ENCODE measurements around the gene GDF2.

GDF2 gene

GRCh38 chr10:47322300-47323061, at the start of gene GDF2:
TSS of gene GDF2 (plus strand) at chr10:47322454. CDS start at chr10:47322669, 215 bp downstream.
- no peak for DNase-seq

- no peak for DNase-seq
Measured at GRCh38 chr10:47276071-47276470, 46.2 kb upstream of the GDF2 start.

- DNase-seq = no peak
Measured at GRCh38 chr10:47276576-47277351, 45.5 kb upstream of the GDF2 start.

DNA sequence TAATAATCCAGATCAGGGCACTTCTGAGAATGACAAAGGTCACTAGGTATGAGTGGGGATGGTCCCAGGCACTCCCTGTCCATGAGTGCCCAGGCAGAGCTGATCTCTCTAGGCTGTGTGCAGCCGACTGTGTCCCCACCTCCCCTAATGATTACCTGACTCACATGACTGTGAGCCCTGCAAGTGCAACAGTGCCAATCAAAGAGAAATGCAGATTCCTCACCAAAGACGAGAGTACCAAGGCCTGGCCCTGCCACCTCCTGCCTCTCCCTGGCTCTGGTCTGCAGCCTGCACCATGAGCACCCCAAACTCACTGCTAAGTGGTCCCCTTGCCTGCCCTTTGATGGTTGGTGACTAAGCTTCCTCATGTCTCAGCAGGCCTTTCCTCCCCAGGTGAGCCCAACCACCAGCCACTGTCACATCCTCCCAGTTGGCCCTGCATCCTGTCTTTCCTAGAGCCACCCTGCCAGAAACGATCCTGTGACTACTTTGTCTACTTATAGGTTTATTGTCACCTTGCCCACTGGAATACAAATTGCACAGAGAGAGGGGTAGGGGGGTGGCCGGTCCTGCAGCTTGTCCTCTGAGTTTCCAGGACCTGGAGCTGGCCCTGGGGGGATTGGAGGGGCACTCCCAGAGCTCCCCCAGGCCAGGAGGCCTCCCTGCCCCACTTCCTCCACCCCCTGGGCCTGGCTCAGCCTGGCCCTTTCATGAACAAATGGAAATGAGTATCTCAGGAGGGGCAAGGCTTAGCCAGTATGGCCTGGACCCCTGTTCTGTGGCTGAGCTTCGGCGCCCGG, 44.7 kb upstream of the GDF2 start:
- no peak for DNase-seq

- no peak for DNase-seq
Measured at GRCh38 chr10:47278152-47278473, 44.1 kb upstream of the GDF2 start.

- no peak for DNase-seq
Measured at GRCh38 chr10:47278720-47279119, 43.5 kb upstream of the GDF2 start.

DNA sequence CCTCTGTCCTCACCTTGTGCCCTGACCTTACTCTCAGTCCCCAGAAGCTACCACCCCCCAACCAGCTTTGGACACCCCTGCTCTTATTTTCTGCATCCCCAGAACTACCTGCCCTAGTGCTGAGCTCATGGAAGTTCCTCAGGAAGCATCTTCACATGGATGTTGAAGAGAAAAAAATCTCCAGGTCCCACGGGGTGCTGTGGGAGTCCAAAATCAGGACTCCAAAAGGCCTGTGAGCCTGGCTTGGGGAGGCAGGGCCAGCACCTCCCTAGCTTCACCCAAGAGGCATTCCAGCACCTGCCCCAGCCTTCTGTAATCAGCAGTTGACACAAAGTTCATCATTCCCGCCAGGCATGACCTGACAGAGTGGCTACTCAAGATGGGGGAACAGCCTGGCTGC, 43.0 kb upstream of the GDF2 start:
- DNase-seq = no peak

DNA sequence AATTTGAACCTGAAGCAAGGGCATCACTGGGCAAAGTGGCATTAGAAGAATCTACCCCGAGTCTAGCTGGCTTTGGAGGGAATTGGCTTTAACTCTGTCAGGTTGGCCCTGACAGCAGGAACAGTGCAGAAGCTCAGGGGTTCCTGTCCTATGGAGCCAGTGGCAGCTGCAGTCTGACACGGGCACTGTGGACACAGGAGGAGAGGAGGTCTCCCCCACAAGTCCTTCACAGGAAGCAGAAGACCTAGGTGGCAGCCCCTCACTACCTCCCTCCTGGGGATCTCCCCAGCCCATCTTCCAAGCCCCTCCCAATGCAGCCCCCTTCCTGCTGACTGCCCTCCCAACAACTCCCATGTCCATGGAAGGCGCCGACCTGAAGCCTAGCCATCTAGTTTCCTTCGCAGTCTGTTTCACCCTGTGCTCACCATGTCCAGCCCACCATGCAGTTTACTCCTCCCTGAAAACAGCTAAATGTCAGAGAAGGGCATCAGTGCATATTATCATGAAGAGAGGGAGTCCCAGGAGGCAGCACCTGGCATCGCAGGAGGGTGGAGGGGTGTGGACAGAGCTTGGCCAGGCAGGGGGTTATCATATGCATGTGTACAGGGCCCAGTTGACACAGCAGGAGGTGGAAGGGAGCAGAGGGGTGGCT, 40.1 kb upstream of the GDF2 start:
- DNase-seq = no peak

GRCh38 chr10:47282657-47283018, 39.6 kb upstream of the GDF2 start:
- DNase-seq = no peak

DNA sequence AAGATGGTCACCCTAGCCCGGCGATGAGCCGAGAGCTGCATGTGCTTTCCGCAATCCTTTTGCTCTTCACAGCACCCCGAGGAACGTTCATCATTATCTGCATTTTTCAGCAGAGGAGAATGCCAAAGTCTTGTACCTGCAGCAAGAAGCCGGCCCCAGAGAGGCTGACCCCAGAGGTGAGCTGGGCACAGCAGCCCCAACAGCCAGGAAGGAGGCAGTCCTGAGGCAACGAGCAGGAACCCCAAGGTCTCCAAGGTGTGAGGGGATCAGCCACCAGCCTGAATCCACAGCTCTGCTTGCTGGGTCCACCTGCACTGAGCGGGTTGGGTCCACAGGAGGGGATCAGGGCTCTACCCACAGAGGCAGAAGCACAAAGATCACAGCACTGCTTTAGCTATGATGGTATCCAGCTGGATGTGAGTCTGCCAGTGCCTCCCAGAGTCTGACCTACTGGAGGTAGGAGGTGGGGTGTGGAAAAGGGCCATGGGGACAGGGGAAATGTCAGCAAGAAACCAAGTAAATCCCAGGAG, 39.1 kb upstream of the GDF2 start:
- no peak for DNase-seq

GRCh38 chr10:47283848-47284247, 38.4 kb upstream of the GDF2 start:
- DNase-seq = no peak

DNA sequence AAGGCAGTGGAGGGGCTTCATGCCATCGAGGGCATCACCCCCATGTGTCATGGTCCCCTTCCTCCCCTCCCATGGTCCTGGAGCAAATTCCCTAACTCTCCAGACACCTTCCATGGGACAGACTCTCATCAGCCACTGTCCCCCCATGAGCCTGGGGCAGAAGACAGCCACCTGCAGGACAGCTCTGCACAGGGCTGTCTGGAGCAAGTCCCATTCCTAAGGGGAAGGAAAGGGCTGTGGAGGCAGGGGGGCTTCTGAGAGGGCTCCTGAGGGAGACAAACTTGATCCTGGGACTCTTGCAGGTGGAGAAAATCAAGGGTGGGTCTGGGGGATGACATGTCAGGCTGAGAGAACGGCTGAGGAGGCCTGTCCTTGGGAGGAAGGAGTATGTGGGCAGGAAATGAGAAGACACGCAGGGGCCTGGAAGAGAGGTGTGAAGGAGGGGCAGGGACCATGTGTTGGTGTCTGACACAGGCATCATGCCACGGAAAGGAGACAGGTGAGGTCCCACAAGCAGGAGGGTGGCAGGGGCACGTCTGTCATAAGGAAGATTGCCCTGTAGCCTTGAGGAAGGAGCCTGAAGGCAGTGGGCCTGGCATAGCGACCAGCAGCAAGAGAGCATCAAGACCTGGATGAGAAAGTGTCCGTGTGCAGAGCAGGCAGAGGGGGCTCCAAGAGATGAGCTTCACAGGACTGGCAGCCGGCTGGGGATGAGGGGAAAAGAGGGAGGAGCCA, 36.7 kb upstream of the GDF2 start:
- no peak for DNase-seq

GRCh38 chr10:47286116-47286505, 36.1 kb upstream of the GDF2 start:
- DNase-seq = no peak

DNA sequence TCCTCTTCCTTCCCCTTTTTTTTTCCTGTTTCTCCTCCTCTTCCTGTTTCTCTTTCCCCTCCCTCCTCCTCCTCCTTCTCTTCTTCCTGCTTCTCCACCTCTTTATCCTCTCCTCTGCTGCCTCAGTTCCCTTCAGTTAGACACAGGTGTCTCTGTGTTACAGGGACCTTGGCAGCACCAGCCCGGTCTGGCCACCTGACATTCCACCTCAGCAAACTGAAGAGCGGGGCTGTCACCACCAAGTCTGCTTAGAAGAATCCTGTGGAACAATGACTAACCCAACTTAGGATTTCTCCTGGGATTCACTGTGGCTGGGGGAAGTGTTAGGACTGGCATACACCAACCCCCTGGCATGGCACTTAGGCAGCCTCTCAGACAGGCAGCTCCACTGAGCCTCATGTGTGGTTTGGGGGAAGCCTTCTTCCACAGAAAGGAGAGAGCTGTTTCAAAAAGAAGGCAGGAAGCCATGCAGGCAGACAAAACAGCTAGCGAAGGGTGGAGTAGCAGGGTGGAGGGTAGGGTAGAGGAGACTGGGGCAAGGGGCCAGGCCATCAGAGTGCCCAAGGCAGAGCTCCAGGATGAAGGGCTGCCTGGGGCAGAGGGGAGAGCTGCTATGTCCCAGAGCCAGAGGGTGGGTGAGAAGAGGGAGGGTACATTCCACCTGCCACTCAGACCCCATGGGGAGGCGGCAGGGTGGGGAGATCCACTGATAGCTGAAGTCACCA, 35.5 kb upstream of the GDF2 start:
- DNase-seq = no peak

DNA sequence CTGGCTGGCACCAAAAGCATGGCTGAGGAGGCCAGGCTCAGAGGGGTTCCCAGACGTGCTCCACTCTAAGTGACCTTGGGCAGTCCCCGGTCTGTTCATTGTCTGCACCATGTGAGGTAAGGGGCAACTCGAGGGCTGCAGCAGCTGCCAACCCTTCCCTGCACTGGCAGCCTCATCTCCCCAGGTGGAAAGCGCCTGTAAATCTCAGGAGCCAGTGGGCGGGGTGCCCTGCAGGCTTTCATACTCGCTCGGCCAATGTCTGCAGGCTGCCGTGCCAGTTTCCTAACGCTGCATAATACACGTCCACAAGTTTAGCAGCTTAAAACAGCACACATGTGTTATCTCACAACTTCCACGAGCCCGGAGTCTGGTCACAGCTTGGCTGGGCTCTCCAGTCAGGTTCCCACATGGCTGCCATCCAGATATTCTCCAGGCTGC, 34.9 kb upstream of the GDF2 start:
- no peak for DNase-seq

- no peak for DNase-seq
Measured at GRCh38 chr10:47287805-47288204, 34.4 kb upstream of the GDF2 start.

- DNase-seq = no peak
Measured at GRCh38 chr10:47288236-47288635, 34.0 kb upstream of the GDF2 start.

GRCh38 chr10:47288916-47289495, 33.2 kb upstream of the GDF2 start:
- no peak for DNase-seq

DNA sequence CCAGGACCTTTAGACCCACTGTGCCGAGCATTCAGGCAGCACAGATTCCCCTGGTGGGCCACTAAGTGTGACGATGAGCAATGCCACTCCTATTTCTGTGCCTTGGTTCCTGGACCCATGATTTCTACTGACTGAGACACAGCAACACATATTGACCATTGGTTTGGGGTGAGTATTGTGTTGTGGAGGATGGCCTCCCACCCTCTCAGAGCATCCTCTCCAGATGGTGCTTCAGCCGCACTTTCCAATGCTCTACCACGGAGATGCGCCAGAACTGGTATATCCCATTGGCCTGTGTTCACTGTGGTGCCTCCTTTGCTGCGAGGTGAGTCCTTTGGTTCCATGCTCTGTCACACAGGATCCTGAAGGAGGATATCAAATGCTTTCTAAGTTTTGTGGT, 32.3 kb upstream of the GDF2 start:
- DNase-seq = no peak

GRCh38 chr10:47290338-47290737, 31.9 kb upstream of the GDF2 start:
- DNase-seq = no peak

GRCh38 chr10:47291682-47292081, 30.6 kb upstream of the GDF2 start:
- no peak for DNase-seq

All from NCI-H187 treated with DMSO at 0.1 percent for 48 hours (cell line).